HFF-Myc (cell line): ENCODE measurements around the gene MALRD1.
"Not testable (repeated sequence)": the region's sequence is repeated elsewhere in the genome, so short reads cannot be mapped to it uniquely, and the experiment has no call there.

Experiments used
- DNase-seq: peaks from one replicate; pipeline ENCODE4 v3.0.0-alpha.2; 2011; ENCODE audit warnings: low read depth; ENCODE audit errors: extremely low read depth
- H3K4me3 ChIP-seq: replicated peaks from 2 replicates; pipeline ENCODE4 v1.5.1; 2011; ENCODE audit warnings: low read depth, mild to moderate bottlenecking, control low read depth, low read length
- CTCF ChIP-seq: IDR thresholded peaks from 2 replicates; pipeline ENCODE4 v1.5.1; 2012; ENCODE audit warnings: mild to moderate bottlenecking, low read depth, low read length, control low read depth; ENCODE audit errors: missing control alignments

The MALRD1 gene

GRCh38 chr10:19498393-19499290, 450.0 kb downstream of the MALRD1 start:
- H3K4me3 ChIP-seq = no peak overlapping the region
- TF ChIP-seq CTCF = no peak
- DNase-seq = no peak

- no peak for DNase-seq
Observed at GRCh38 chr10:19499291-19499770, 450.7 kb downstream of the MALRD1 start.

GRCh38 chr10:19500959-19501358, 452.4 kb downstream of the MALRD1 start:
- no peak for TF ChIP-seq CTCF
- DNase-seq = no peak
- no peak overlapping the region for H3K4me3 ChIP-seq

More at GRCh38 chr10:19499291-19499770, 450.7 kb downstream of the MALRD1 start:
- H3K4me3 ChIP-seq = no peak overlapping the region
- TF ChIP-seq CTCF = no peak

- no peak for TF ChIP-seq CTCF
- no peak overlapping the region for H3K4me3 ChIP-seq
- DNase-seq = no peak
Observed at GRCh38 chr10:19505320-19506312, 457.0 kb downstream of the MALRD1 start.

- not testable (repeated sequence) for DNase-seq, H3K4me3 ChIP-seq
Observed at GRCh38 chr10:19510005-19510732, 461.6 kb downstream of the MALRD1 start.

- DNase-seq = no peak
- no peak overlapping the region for H3K4me3 ChIP-seq
- TF ChIP-seq CTCF = no peak
Observed at GRCh38 chr10:19518109-19518508, 469.5 kb downstream of the MALRD1 start.
